GM23248 (cell line): ENCODE data around the gene C16orf54. TPM values are rescaled to one million over a fixed set of nuclear protein-coding genes. Genes with fewer than 3 reads are reported as not detected.
A peak's percentile ranks its signal among the peaks of the same experiment; 100 is the strongest.
"Not testable (repeated sequence)": the region's sequence is repeated elsewhere in the genome, so short reads cannot be mapped to it uniquely, and the experiment has no call there.

Experiments
- DNase-seq: peaks from one replicate; pipeline ENCODE4 v3.0.0-alpha.2; 2015
- H2AFZ ChIP-seq: fragments of 200-600 bp; sonication (generic); 2 replicates; pipeline ENCODE4 v1.6.1; 2016; ENCODE audit warnings: antibody characterized with exemption
- H3F3A ChIP-seq: fragments of 200-600 bp; sonication (generic); 2 replicates; pipeline ENCODE4 v1.6.1; 2016; ENCODE audit warnings: mild to moderate bottlenecking, antibody characterized with exemption, mixed run types; ENCODE audit not compliant: insufficient read depth
- H3K27ac ChIP-seq: fragments of 200-600 bp; sonication (generic); 2 replicates; pipeline ENCODE4 v1.5.1; 2016; ENCODE audit warnings: mild to moderate bottlenecking
- H3K27me3 ChIP-seq: fragments of 200-600 bp; sonication (generic); replicated peaks from 2 replicates; pipeline ENCODE4 v1.6.1; 2016; ENCODE audit warnings: mild to moderate bottlenecking; ENCODE audit not compliant: insufficient read depth
- H3K36me3 ChIP-seq: fragments of 200-600 bp; sonication (generic); 2 replicates; pipeline ENCODE4 v1.6.1; 2016; ENCODE audit warnings: low read depth, mild to moderate bottlenecking
- H3K4me1 ChIP-seq: fragments of 200-600 bp; sonication (generic); 2 replicates; pipeline ENCODE4 v1.6.1; 2016; ENCODE audit warnings: mild to moderate bottlenecking; ENCODE audit not compliant: insufficient read depth
- H3K4me2 ChIP-seq: fragments of 200-600 bp; sonication (generic); one replicate; pipeline ENCODE4 v1.6.1; 2016; ENCODE audit warnings: mild to moderate bottlenecking; ENCODE audit not compliant: unreplicated experiment
- H3K4me3 ChIP-seq: fragments of 200-600 bp; sonication (generic); 2 replicates; pipeline ENCODE4 v1.5.1; 2016; ENCODE audit warnings: mild to moderate bottlenecking
- H3K79me2 ChIP-seq: fragments of 200-600 bp; sonication (generic); 2 replicates; pipeline ENCODE4 v1.6.1; 2016; ENCODE audit warnings: mild to moderate bottlenecking; ENCODE audit not compliant: insufficient read depth
- H3K9ac ChIP-seq: fragments of 200-600 bp; sonication (generic); 2 replicates; pipeline ENCODE4 v1.6.1; 2016; ENCODE audit warnings: mild to moderate bottlenecking
- H3K9me2 ChIP-seq: fragments of 200-600 bp; sonication (generic); 2 replicates; pipeline ENCODE4 v1.6.1; 2016; ENCODE audit warnings: mixed run types, mild to moderate bottlenecking, moderate library complexity; ENCODE audit not compliant: insufficient read depth
- H3K9me3 ChIP-seq: fragments of 200-600 bp; sonication (generic); one replicate; pipeline ENCODE4 v1.6.1; 2017; ENCODE audit warnings: low read depth
- H4K20me1 ChIP-seq: fragments of 200-600 bp; sonication (generic); 2 replicates; pipeline ENCODE4 v1.6.0; 2016; ENCODE audit not compliant: insufficient read depth
- EZH2 ChIP-seq: fragments of 200-600 bp; sonication (generic); IDR thresholded peaks from 2 replicates; pipeline ENCODE4 v1.6.1; 2018; ENCODE audit warnings: antibody characterized with exemption, mild to moderate bottlenecking; ENCODE audit not compliant: insufficient read depth, poor library complexity, severe bottlenecking
- EZH2phosphoT487 ChIP-seq: fragments of 200-600 bp; sonication (generic); IDR thresholded peaks from 2 replicates; pipeline ENCODE4 v1.6.1; 2018; ENCODE audit warnings: antibody characterized with exemption, moderate library complexity, mild to moderate bottlenecking, low read depth; ENCODE audit not compliant: insufficient read depth
- WGBS, 2 experiments: methylation state at CpG; one replicate each; pipeline ENCODE4 v1.1.6; 2015 to 2017; ENCODE audit warnings: low lambda C conversion rate in 2 of 2, low coverage in 1 of 2; ENCODE audit errors: missing lambda C conversion rate in 2 of 2; 5-methylcytosine and 5-hydroxymethylcytosine counted together
- in situ Hi-C: fragments of 300-500 bp; cut with MboI; formaldehyde crosslinking; loops from 2 replicates; pipeline ENCODE4 v1.15.0; 2020
- polyA plus RNA-seq: library from polyadenylated mRNA; unstranded; fragments of >200 nt; fragmentation: Nextera tagmentation; extraction: Ambion mirVana; gene quantifications from 2 replicates; pipeline ENCODE4 v1.2.1, GENCODE V29; 2016
- total RNA-seq: library from RNA; depleted of rRNA; stranded (reverse); fragments of >200 nt; shearing (Covaris generic); gene quantifications from 2 replicates; pipeline ENCODE4 v1.2.3, GENCODE V29; 2014

C16orf54 gene
- total and polyA plus RNA-seq, 2 experiments from 2014 or later = not detected

- Histone ChIP-seq H3K4me1 (peaks cover 9% of the 10 kb centered on the region; the same call in 1 of the 2 replicates), H3K4me3 (no peak overlapping the region), H4K20me1 (no peaks in the 10 kb centered on the region), H3K9me2 (no peaks in the 10 kb centered on the region), H3K4me2 (no peak overlapping the region), H3F3A (peaks cover 6% of the 10 kb centered on the region; the same call in 1 of the 2 replicates), H3K27ac (no peak overlapping the region), H3K27me3 (peaks cover 9% of the 10 kb centered on the region), H3K36me3 (no peaks in the 10 kb centered on the region), H3K9ac (no peak overlapping the region), H3K9me3 (no peaks in the 10 kb centered on the region), H3K79me2 (no peaks in the 10 kb centered on the region), H2AFZ (no peak overlapping the region)
- 65 to 68% methylated on average over 9 of the region's 9 CpGs for WGBS, 2 experiments
- in situ Hi-C loops = no loop called here
- DNase-seq = no peak
- TF ChIP-seq EZH2phosphoT487 (no peak), EZH2 (no peak)
These were observed 14.9 kb upstream of the C16orf54 start for GRCh38 chr16:29760567-29761279.

DNA sequence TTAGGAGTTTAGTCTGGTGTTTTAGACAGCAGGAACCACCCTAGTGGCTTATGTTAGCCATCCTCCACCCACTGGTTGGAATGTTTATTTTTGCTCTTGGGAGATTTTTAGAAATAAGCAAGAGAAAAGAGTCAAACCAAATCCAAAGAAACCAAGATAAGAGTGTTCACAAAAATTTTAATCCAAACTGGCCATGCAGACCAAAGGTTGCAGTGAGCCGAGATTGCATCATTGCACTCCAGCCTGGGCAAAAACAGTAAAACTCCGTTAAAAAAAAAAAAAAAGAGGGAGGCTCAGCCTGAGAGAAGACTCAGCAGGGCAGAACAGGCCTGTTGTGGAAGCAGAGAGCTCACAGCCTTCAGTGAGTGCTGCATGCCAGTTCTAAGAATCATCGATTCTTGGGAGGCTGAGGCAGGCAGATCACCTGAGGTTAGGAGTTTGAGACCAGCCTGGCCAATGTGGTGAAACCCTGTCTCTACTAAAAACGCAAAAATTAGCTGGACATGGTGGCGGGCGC is 12.2 kb upstream of the C16orf54 start:
- Histone ChIP-seq H3K9ac (0 out of 2 replicates have a peak overlapping the region, but pooled peaks have one; percentile 11), H3K79me2 (no peaks in the 10 kb centered on the region), H2AFZ (peak overlapping the region; percentile 59), H3K9me3 (no peaks in the 10 kb centered on the region), H3K9me2 (no peaks in the 10 kb centered on the region), H3K4me1 (peaks cover 9% of the 10 kb centered on the region; the same call in 1 of the 2 replicates), H3K27ac (peak overlapping the region; percentile 35), H3K4me3 (no peak overlapping the region), H3K4me2 (no peak overlapping the region), H4K20me1 (no peaks in the 10 kb centered on the region), H3K36me3 (no peaks in the 10 kb centered on the region), H3F3A (peaks cover 6% of the 10 kb centered on the region; the same call in 1 of the 2 replicates), H3K27me3 (no peaks in the 10 kb centered on the region)
- TF ChIP-seq EZH2phosphoT487 (no peak), EZH2 (no peak)
- WGBS, 2 experiments = 45 to 53% methylated on average over 6 of the region's 6 CpGs
- DNase-seq = peak; percentile 66
- in situ Hi-C loops = no loop called here

- 55 to 62% methylated on average over 8 of the region's 8 CpGs for WGBS, 2 experiments
- H3K9me2 ChIP-seq, H4K20me1 ChIP-seq, H3K27ac ChIP-seq, H3K9ac ChIP-seq, H3K4me2 ChIP-seq, H3K79me2 ChIP-seq, in situ Hi-C loops, H3K4me3 ChIP-seq, H3F3A ChIP-seq, H2AFZ ChIP-seq, H3K27me3 ChIP-seq, DNase-seq, H3K9me3 ChIP-seq, H3K4me1 ChIP-seq, H3K36me3 ChIP-seq: not testable (repeated sequence)
These were observed 11.3 kb upstream of the C16orf54 start for GRCh38 chr16:29757086-29757485.

GRCh38 chr16:29756654-29757053 is 10.9 kb upstream of the C16orf54 start:
- H2AFZ ChIP-seq = no peak overlapping the region
- H3K9me2 ChIP-seq = no peaks in the 10 kb centered on the region
- no peaks in the 10 kb centered on the region for H3K27me3 ChIP-seq
- H3K79me2 ChIP-seq = no peaks in the 10 kb centered on the region
- H3K9me3 ChIP-seq = no peaks in the 10 kb centered on the region
- no peak overlapping the region for H3K27ac ChIP-seq
- no peak overlapping the region for H3K4me3 ChIP-seq
- 17% methylated on average over 1 of the region's 1 CpG; no CpG with 5 or more reads in 1 of the 2 experiments for WGBS, 2 experiments
- no peak for DNase-seq
- no peaks in the 10 kb centered on the region for H4K20me1 ChIP-seq
- peaks cover 6% of the 10 kb centered on the region; the same call in 1 of the 2 replicates for H3F3A ChIP-seq
- H3K9ac ChIP-seq = no peak overlapping the region
- H3K4me1 ChIP-seq = peaks cover 9% of the 10 kb centered on the region; the same call in 1 of the 2 replicates
- H3K36me3 ChIP-seq = no peaks in the 10 kb centered on the region
- in situ Hi-C loops = no loop called here
- no peak for TF ChIP-seq EZH2
- TF ChIP-seq EZH2phosphoT487 = no peak
- no peak overlapping the region for H3K4me2 ChIP-seq
